Fibroblast of pulmonary artery (primary cell): ENCODE results near the gene RPH3AL.

ENCODE experiments used
- DNase-seq: peaks from one replicate; pipeline ENCODE4 v3.0.0-alpha.2; 2010; ENCODE audit warnings: low read depth
- H3K4me3 ChIP-seq: replicated peaks from 2 replicates; pipeline ENCODE4 v1.5.1; 2011; ENCODE audit warnings: low read depth, mild to moderate bottlenecking, control low read depth, low read length, moderate library complexity
- CTCF ChIP-seq: IDR thresholded peaks from 2 replicates; pipeline ENCODE4 v1.5.1; 2011; ENCODE audit warnings: mild to moderate bottlenecking, control low read depth, low read length, inconsistent platforms; ENCODE audit errors: missing control alignments

The RPH3AL gene

GRCh38 chr17:194828-195602 lies 157.6 kb downstream of the RPH3AL start:
- no peak for TF ChIP-seq CTCF
- no peak for DNase-seq
- H3K4me3 ChIP-seq, result no peak overlapping the region

- no peak overlapping the region for H3K4me3 ChIP-seq
- no peak for DNase-seq
- no peak for TF ChIP-seq CTCF
These were observed 158.5 kb downstream of the RPH3AL start for GRCh38 chr17:193841-194806.

GRCh38 chr17:193426-193810 lies 159.2 kb downstream of the RPH3AL start:
- no peak for TF ChIP-seq CTCF
- no peak for DNase-seq

GRCh38 chr17:192666-193425 lies 159.8 kb downstream of the RPH3AL start:
- no peak for DNase-seq
- no peak for TF ChIP-seq CTCF
- no peak overlapping the region for H3K4me3 ChIP-seq

More at GRCh38 chr17:193426-193810, 159.2 kb downstream of the RPH3AL start:
- no peak overlapping the region for H3K4me3 ChIP-seq

- no peak for TF ChIP-seq CTCF
- no peak overlapping the region for H3K4me3 ChIP-seq
- DNase-seq, result no peak
These were observed 163.2 kb downstream of the RPH3AL start for GRCh38 chr17:189444-189843.

- no peak overlapping the region for H3K4me3 ChIP-seq
- TF ChIP-seq CTCF, result no peak
- no peak for DNase-seq
These were observed 165.5 kb downstream of the RPH3AL start for GRCh38 chr17:187130-187529.
